GM12875 (cell line): ENCODE results near the gene HSPBP1.
A peak's percentile ranks its signal among the peaks of the same experiment; 100 is the strongest.

Source experiments
- H3K4me3 ChIP-seq: one replicate; pipeline ENCODE4 v1.5.1; 2011; ENCODE audit warnings: low read depth, low read length, control low read depth
- CTCF ChIP-seq: IDR thresholded peaks from 2 replicates; pipeline ENCODE4 v1.5.1; 2011; ENCODE audit warnings: low read depth, mild to moderate bottlenecking, control low read depth, inconsistent platforms, low read length, moderate library complexity, borderline replicate concordance; ENCODE audit not compliant: insufficient read depth

Gene HSPBP1

GRCh38 chr19:55216461-55217198 is 63.3 kb downstream of the HSPBP1 start:
- no peak for TF ChIP-seq CTCF

GRCh38 chr19:55213547-55213946 is 66.4 kb downstream of the HSPBP1 start:
- no peak for TF ChIP-seq CTCF
- no peak overlapping the region for H3K4me3 ChIP-seq

More at GRCh38 chr19:55216461-55217198, 63.3 kb downstream of the HSPBP1 start:
- peak overlapping the region; percentile 15 for H3K4me3 ChIP-seq

GRCh38 chr19:55212447-55212846 is 67.5 kb downstream of the HSPBP1 start:
- H3K4me3 ChIP-seq: no peak overlapping the region
- TF ChIP-seq CTCF: peak; percentile 69
